Hepatocyte (in vitro differentiated cells): ENCODE measurements around the gene NCOA3. TPM values are rescaled to one million over a fixed set of nuclear protein-coding genes. Genes with fewer than 3 reads are reported as not detected.

Experiments used
- DNase-seq: peaks from one replicate; pipeline ENCODE4 v3.0.0-alpha.2; 2016; ENCODE audit warnings: low spot score
- H2AFZ ChIP-seq: fragments of 200-600 bp; sonication (generic); 2 replicates; pipeline ENCODE4 v1.6.0; 2016; ENCODE audit warnings: antibody characterized with exemption, mild to moderate bottlenecking
- H3K27ac ChIP-seq: fragments of 200-600 bp; sonication (generic); 2 replicates; pipeline ENCODE4 v1.5.1; 2016; ENCODE audit warnings: mild to moderate bottlenecking
- H3K27me3 ChIP-seq: fragments of 200-600 bp; sonication (generic); 2 replicates; pipeline ENCODE4 v1.6.1; 2016
- H3K36me3 ChIP-seq: fragments of 200-600 bp; sonication (generic); replicated peaks from 2 replicates; pipeline ENCODE4 v1.5.1; 2016; ENCODE audit warnings: low read depth; ENCODE audit not compliant: insufficient read depth
- H3K4me1 ChIP-seq: fragments of 200-600 bp; sonication (generic); 2 replicates; pipeline ENCODE4 v1.5.1; 2016; ENCODE audit warnings: mild to moderate bottlenecking, moderate library complexity; ENCODE audit not compliant: insufficient read depth
- H3K4me2 ChIP-seq: fragments of 200-600 bp; sonication (generic); 2 replicates; pipeline ENCODE4 v1.6.0; 2016
- H3K4me3 ChIP-seq: fragments of 200-600 bp; sonication (generic); 2 replicates; pipeline ENCODE4 v1.5.1; 2016; ENCODE audit warnings: mild to moderate bottlenecking
- H3K79me2 ChIP-seq: fragments of 200-600 bp; sonication (generic); 2 replicates; pipeline ENCODE4 v1.6.0; 2017; ENCODE audit warnings: mild to moderate bottlenecking
- H3K9me2 ChIP-seq: fragments of 200-600 bp; sonication (generic); replicated peaks from 2 replicates; pipeline ENCODE4 v1.6.0; 2017; ENCODE audit warnings: mild to moderate bottlenecking; ENCODE audit not compliant: insufficient read depth
- H3K9me3 ChIP-seq: fragments of 200-600 bp; sonication (generic); 2 replicates; pipeline ENCODE4 v1.5.1; 2016; ENCODE audit warnings: low read depth, mild to moderate bottlenecking
- H4K20me1 ChIP-seq: fragments of 200-600 bp; sonication (generic); 2 replicates; pipeline ENCODE4 v1.6.0; 2016; ENCODE audit warnings: mild to moderate bottlenecking; ENCODE audit not compliant: insufficient read depth, poor library complexity, severe bottlenecking
- CTCF ChIP-seq: fragments of 200-600 bp; sonication (generic); IDR thresholded peaks from 2 replicates; pipeline ENCODE4 v1.5.1; 2016; ENCODE audit warnings: antibody characterized with exemption, mild to moderate bottlenecking; ENCODE audit not compliant: poor library complexity
- EZH2 ChIP-seq: fragments of 200-600 bp; sonication (generic); IDR thresholded peaks from 2 replicates; pipeline ENCODE4 v1.6.1; 2016; ENCODE audit warnings: antibody characterized with exemption, mild to moderate bottlenecking, borderline replicate concordance
- EZH2phosphoT487 ChIP-seq: fragments of 200-600 bp; sonication (generic); IDR thresholded peaks from one replicate; pipeline ENCODE4 v1.6.1; 2018; ENCODE audit warnings: antibody characterized with exemption, mild to moderate bottlenecking, low read depth, moderate library complexity; ENCODE audit not compliant: unreplicated experiment, severe bottlenecking
- WGBS: methylation state at CpG from one replicate; pipeline ENCODE4 v1.1.6; 2016; ENCODE audit warnings: low lambda C conversion rate; ENCODE audit errors: missing lambda C conversion rate; 5-methylcytosine and 5-hydroxymethylcytosine counted together
- polyA plus RNA-seq: library from polyadenylated mRNA; unstranded; fragments of >200 nt; fragmentation: Nextera tagmentation; extraction: Ambion mirVana; gene quantifications from 2 replicates; pipeline ENCODE4 v1.2.1, GENCODE V29; 2016
- total RNA-seq: library from RNA; depleted of rRNA; stranded (reverse); fragments of >200 nt; gene quantifications from 2 replicates; pipeline ENCODE4 v1.2.3, GENCODE V29; 2014

NCOA3 gene
- total and polyA plus RNA-seq, 2 experiments from 2014 or later, result 12.7 to 28.6 TPM

- no peaks in the 10 kb centered on the region for H3K36me3 ChIP-seq
- no peak for DNase-seq
These were observed 101.6 kb downstream of the NCOA3 start for GRCh38 chr20:47603260-47603659.

GRCh38 chr20:47605673-47606413 lies 104.2 kb downstream of the NCOA3 start:
- WGBS, result 89% methylated on average over 9 of the region's 9 CpGs
- H4K20me1 ChIP-seq, result no peaks in the 10 kb centered on the region
- peaks cover 45% of the 10 kb centered on the region for H3K79me2 ChIP-seq
- H2AFZ ChIP-seq, result no peak overlapping the region
- H3K4me2 ChIP-seq, result no peak overlapping the region
- H3K9me2 ChIP-seq, result no peaks in the 10 kb centered on the region
- H3K27ac ChIP-seq, result no peak overlapping the region
- no peaks in the 10 kb centered on the region for H3K9me3 ChIP-seq
- H3K27me3 ChIP-seq, result no peaks in the 10 kb centered on the region
- TF ChIP-seq EZH2 (no peak), CTCF (no peak), EZH2phosphoT487 (no peak)
- no peaks in the 10 kb centered on the region for H3K36me3 ChIP-seq
- no peaks in the 10 kb centered on the region for H3K4me1 ChIP-seq
- H3K4me3 ChIP-seq, result no peak overlapping the region
- no peak for DNase-seq

More at GRCh38 chr20:47603260-47603659, 101.6 kb downstream of the NCOA3 start:
- H3K27ac ChIP-seq, result no peak overlapping the region
- no peaks in the 10 kb centered on the region for H4K20me1 ChIP-seq
- no peaks in the 10 kb centered on the region for H3K9me3 ChIP-seq
- no peak overlapping the region for H3K4me2 ChIP-seq
- H2AFZ ChIP-seq, result no peak overlapping the region
- no peaks in the 10 kb centered on the region for H3K27me3 ChIP-seq
- 96% methylated on average over 9 of the region's 9 CpGs for WGBS
- no peak overlapping the region for H3K4me3 ChIP-seq
- peaks cover 47% of the 10 kb centered on the region for H3K79me2 ChIP-seq
- peaks cover 6% of the 10 kb centered on the region for H3K4me1 ChIP-seq
- H3K9me2 ChIP-seq, result no peaks in the 10 kb centered on the region
- no peak for TF ChIP-seq EZH2phosphoT487
- TF ChIP-seq CTCF, result no peak

- Histone ChIP-seq H3K27me3 (no peaks in the 10 kb centered on the region), H3K36me3 (no peaks in the 10 kb centered on the region), H3K9me2 (no peaks in the 10 kb centered on the region), H4K20me1 (no peaks in the 10 kb centered on the region), H3K79me2 (peaks cover 44% of the 10 kb centered on the region), H3K27ac (no peak overlapping the region), H2AFZ (no peak overlapping the region), H3K4me1 (no peaks in the 10 kb centered on the region), H3K4me3 (no peak overlapping the region), H3K4me2 (no peak overlapping the region), H3K9me3 (no peaks in the 10 kb centered on the region)
- DNase-seq, result no peak
- WGBS, result 94% methylated on average over 7 of the region's 7 CpGs
- no peak for TF ChIP-seq EZH2
These were observed 104.8 kb downstream of the NCOA3 start for GRCh38 chr20:47606414-47606982.

GRCh38 chr20:47606983-47607613 lies 105.4 kb downstream of the NCOA3 start:
- no peaks in the 10 kb centered on the region for H3K9me3 ChIP-seq

More at GRCh38 chr20:47606983-47607613, 105.4 kb downstream of the NCOA3 start:
- Histone ChIP-seq H3K27ac (no peak overlapping the region), H3K4me1 (no peaks in the 10 kb centered on the region), H2AFZ (no peak overlapping the region), H3K4me2 (no peak overlapping the region), H3K27me3 (no peaks in the 10 kb centered on the region), H3K4me3 (no peak overlapping the region), H4K20me1 (no peaks in the 10 kb centered on the region), H3K9me2 (no peaks in the 10 kb centered on the region), H3K79me2 (peaks cover 49% of the 10 kb centered on the region), H3K36me3 (no peaks in the 10 kb centered on the region)
- DNase-seq, result no peak
- 69% methylated on average over 1 of the region's 1 CpG for WGBS
- no peak for TF ChIP-seq CTCF
- TF ChIP-seq EZH2, result no peak
- no peak for TF ChIP-seq EZH2phosphoT487
